Measurements from ENCODE around the gene RALGAPA2. TPM values are rescaled to one million over a fixed set of nuclear protein-coding genes. Genes with fewer than 3 reads are reported as not detected.

RALGAPA2 gene
- total RNA-seq, 1 donor from 2014 or later = 24.8 TPM

DNA sequence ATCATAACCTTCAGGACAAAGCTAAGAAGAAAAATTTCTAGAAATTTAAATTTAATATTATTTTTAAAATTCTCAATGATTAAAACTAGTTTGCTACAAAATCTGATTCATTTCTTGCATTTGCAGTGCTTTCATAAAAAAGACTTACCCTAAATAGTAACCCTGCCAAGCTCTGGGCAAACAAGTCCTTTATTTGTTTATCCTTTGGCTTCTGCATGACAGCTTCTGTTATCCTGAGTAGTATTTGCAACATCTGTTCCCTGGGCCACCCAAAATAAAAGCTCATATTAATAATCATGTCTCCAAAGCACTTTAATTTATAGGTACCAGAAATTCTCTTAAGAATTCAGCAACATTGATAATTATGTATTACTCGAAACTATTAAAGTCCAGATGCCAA lies 101.3 kb downstream of the RALGAPA2 start:
- Histone ChIP-seq H3K4me3 (ENCODE audit: low read depth, low read length) (no peak overlapping the region), H3K36me3 (ENCODE audit: control insufficient read depth, insufficient read depth, low read length) (no peaks in the 10 kb centered on the region), H3K27me3 (ENCODE audit: control insufficient read depth, insufficient read depth, low read length) (no peaks in the 10 kb centered on the region)
- TF ChIP-seq, protein P1, sequence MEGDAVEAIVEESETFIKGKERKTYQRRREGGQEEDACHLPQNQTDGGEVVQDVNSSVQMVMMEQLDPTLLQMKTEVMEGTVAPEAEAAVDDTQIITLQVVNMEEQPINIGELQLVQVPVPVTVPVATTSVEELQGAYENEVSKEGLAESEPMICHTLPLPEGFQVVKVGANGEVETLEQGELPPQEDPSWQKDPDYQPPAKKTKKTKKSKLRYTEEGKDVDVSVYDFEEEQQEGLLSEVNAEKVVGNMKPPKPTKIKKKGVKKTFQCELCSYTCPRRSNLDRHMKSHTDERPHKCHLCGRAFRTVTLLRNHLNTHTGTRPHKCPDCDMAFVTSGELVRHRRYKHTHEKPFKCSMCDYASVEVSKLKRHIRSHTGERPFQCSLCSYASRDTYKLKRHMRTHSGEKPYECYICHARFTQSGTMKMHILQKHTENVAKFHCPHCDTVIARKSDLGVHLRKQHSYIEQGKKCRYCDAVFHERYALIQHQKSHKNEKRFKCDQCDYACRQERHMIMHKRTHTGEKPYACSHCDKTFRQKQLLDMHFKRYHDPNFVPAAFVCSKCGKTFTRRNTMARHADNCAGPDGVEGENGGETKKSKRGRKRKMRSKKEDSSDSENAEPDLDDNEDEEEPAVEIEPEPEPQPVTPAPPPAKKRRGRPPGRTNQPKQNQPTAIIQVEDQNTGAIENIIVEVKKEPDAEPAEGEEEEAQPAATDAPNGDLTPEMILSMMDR (IDR thresholded peaks at IDR 0.05; ENCODE audit: insufficient read depth, low read length, poor library complexity, severe bottlenecking) = no peak
- DNase-seq (ENCODE audit: low read depth) = no peak

- TF ChIP-seq, protein P1 (IDR thresholded peaks at IDR 0.05; ENCODE audit: insufficient read depth, low read length, poor library complexity, severe bottlenecking) = no peak
- no peak overlapping the region for H3K4me3 ChIP-seq (ENCODE audit: low read depth, low read length)
- H3K36me3 ChIP-seq (ENCODE audit: control insufficient read depth, insufficient read depth, low read length) = no peaks in the 10 kb centered on the region
- DNase-seq (ENCODE audit: low read depth) = no peak
- H3K27me3 ChIP-seq (ENCODE audit: control insufficient read depth, insufficient read depth, low read length) = no peaks in the 10 kb centered on the region
Measured at GRCh38 chr20:20609522-20609921, 102.9 kb downstream of the RALGAPA2 start.

DNA sequence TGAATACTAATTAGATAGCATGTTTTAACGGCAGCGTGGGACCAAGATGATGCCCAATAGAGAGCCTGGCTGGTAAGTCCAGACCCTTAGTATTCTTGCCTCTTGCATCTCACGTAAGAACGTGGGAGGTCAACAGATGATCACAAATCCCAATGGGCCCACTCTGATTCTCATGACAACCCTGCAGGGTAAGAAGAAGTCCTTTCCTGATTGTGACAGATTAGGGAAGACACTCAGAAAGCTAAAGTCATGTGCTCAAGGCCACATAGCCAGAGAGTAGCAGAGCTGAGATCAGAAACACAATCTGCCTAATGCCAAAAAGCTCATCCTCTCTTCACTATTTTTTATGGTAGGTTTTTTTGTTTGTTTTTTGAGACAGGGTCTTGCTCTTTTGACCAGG lies 103.8 kb downstream of the RALGAPA2 start:
- Histone ChIP-seq H3K36me3 (ENCODE audit: control insufficient read depth, insufficient read depth, low read length) (no peaks in the 10 kb centered on the region), H3K4me3 (ENCODE audit: low read depth, low read length) (no peak overlapping the region), H3K27me3 (ENCODE audit: control insufficient read depth, insufficient read depth, low read length) (no peaks in the 10 kb centered on the region)
- TF ChIP-seq, protein P1 (IDR thresholded peaks at IDR 0.05; ENCODE audit: insufficient read depth, low read length, poor library complexity, severe bottlenecking) = no peak
- DNase-seq (ENCODE audit: low read depth) = no peak

GRCh38 chr20:20608041-20608440 lies 104.4 kb downstream of the RALGAPA2 start:
- TF ChIP-seq, protein P1 (IDR thresholded peaks at IDR 0.05; ENCODE audit: insufficient read depth, low read length, poor library complexity, severe bottlenecking) = no peak
- DNase-seq (ENCODE audit: low read depth) = no peak
- Histone ChIP-seq H3K27me3 (ENCODE audit: control insufficient read depth, insufficient read depth, low read length) (no peaks in the 10 kb centered on the region), H3K4me3 (ENCODE audit: low read depth, low read length) (no peak overlapping the region), H3K36me3 (ENCODE audit: control insufficient read depth, insufficient read depth, low read length) (no peaks in the 10 kb centered on the region)

GRCh38 chr20:20606881-20607280 lies 105.6 kb downstream of the RALGAPA2 start:
- no peaks in the 10 kb centered on the region for H3K27me3 ChIP-seq (ENCODE audit: control insufficient read depth, insufficient read depth, low read length)
- DNase-seq (ENCODE audit: low read depth) = no peak
- H3K4me3 ChIP-seq (ENCODE audit: low read depth, low read length) = no peak overlapping the region
- no peaks in the 10 kb centered on the region for H3K36me3 ChIP-seq (ENCODE audit: control insufficient read depth, insufficient read depth, low read length)
- TF ChIP-seq, protein P1 (IDR thresholded peaks at IDR 0.05; ENCODE audit: insufficient read depth, low read length, poor library complexity, severe bottlenecking) = no peak

DNA sequence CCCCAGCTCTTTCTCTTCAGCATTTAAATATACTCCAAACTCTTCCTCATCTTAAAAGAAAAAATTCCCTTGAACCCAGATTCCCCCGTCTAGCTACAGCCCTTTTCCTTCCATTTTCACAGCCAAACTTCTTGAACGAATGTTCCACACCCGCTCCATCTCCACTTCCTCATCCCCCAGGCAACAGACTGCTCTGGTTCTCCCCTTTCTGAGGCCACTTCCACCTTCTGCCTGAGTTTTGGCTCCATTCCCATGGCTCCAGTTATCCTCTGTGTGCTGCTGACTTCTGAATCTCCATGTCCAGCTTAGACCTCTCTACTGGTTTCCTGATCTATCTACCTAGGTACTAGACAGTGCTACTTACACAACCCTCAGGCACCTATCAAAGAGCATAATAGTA lies 106.4 kb downstream of the RALGAPA2 start:
- Histone ChIP-seq H3K27me3 (ENCODE audit: control insufficient read depth, insufficient read depth, low read length) (no peaks in the 10 kb centered on the region), H3K4me3 (ENCODE audit: low read depth, low read length) (no peak overlapping the region), H3K36me3 (ENCODE audit: control insufficient read depth, insufficient read depth, low read length) (no peaks in the 10 kb centered on the region)
- TF ChIP-seq, protein P1 (IDR thresholded peaks at IDR 0.05; ENCODE audit: insufficient read depth, low read length, poor library complexity, severe bottlenecking) = no peak
- no peak for DNase-seq (ENCODE audit: low read depth)
